HPDE6-E6E7 (cell line): ENCODE data around the gene APOL4.
"Not testable (repeated sequence)": the region's sequence is repeated elsewhere in the genome, so short reads cannot be mapped to it uniquely, and the experiment has no call there.

Source experiments
- DNase-seq: peaks from one replicate; pipeline ENCODE4 v3.0.0; 2011; ENCODE audit warnings: missing footprints; ENCODE audit errors: extremely low spot score

Gene APOL4

DNA sequence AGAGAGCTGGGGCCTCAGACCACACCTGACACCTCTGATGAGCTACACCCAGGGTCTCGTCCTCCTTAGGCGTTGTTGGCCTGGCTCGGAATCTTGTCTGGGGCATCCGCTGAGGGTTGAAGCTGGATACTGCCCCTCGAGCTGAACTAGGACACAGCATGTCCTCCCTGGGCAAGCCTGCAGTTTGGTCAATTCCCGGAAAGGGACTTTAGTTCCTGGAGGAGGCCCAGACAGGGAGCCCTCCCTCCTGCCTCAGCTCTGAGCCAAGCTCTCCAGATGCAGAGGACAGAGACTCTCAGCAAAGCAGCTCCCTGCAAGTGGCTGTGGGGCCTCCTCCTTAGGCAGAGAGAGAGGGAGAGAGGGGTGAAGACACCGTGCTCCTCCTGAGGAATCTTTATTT, 45.9 kb downstream of the APOL4 start:
- no peak for DNase-seq

GRCh38 chr22:36154423-36154945, 47.1 kb downstream of the APOL4 start:
- DNase-seq: no peak

DNA sequence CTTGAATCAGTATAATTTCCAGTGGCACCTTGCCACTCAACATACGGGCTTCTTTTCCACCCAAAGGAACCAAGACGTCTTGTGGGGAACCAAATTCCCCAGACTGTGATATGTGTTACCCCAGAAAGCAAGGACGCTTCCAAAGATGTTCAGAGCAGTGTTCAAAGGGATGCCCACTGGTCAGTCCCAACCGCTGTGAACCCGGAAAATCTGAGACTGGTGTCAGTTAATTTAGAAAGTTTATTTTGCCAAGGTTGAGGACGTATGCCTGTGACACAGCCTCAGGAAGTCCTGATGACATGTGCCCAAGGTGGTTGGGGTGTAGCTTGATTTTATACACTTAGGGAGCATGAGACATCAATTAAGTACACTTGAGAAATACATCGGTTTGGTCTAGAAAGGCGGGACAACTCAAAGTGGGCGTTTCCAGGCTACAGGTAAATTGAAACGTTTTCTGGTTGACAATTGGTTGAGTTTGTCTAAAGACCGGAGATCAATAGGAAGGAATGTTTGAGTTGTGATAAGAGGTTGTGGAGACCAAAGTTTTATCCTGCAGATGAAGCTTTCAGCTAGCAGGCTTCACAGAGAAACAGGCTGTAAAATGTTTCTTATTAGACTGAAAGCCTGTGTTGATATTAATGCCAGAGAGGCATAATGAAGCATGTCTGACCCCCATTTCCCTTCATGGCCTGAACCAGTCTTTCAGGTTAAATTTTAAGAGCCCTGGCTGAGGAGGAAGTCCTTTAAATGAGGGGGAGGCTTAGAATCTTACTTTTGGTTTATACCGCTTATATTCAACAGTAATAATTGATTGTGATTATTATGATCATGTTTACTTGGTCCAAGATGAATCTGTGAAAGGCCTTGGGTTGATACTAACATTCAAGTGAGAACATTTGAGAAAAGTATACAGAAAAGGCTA, 47.8 kb downstream of the APOL4 start:
- DNase-seq: no peak

DNA sequence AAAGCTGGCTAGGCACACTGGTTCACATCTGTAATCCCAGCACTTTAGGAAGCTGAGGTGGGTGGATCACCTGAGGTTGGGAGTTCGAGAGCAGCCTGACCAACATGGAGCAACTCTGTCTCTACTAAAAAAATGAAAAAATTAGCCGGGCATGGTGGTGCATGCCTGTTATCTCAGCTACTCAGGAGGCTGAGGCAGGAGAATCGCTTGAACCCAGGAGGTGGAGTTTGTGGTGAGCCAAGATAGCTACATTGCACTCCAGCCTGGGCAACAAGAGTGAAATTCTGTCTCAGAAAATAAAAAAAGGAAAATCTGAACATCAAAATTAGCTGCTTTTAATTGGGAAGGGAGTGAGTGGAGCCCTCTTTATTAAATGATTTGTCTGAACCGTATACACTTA, 48.8 kb downstream of the APOL4 start:
- DNase-seq: not testable (repeated sequence)

GRCh38 chr22:36152088-36152487, 49.5 kb downstream of the APOL4 start:
- DNase-seq: no peak

- DNase-seq: no peak
Observed at GRCh38 chr22:36151006-36151595, 50.5 kb downstream of the APOL4 start.

DNA sequence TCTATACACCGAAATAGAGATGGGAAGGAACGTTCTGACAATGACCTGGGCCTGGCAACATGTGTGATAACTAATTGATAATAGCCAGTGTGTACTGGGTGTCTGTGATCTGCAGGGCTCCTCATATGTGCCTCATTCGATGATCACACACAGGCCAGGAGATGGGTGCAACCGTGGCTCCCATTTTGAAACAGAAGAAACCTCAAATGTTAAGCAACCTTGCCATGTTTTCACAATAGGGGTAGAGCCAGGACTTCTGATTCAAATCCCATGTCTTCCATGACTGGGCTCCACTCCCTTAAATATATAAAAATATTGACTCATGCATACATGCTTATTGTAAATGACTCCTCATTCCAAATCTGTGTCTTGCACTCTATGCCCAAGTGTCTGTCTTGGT, 52.2 kb downstream of the APOL4 start:
- no peak for DNase-seq

- DNase-seq: no peak
Observed at GRCh38 chr22:36148411-36148810, 53.2 kb downstream of the APOL4 start.

DNA sequence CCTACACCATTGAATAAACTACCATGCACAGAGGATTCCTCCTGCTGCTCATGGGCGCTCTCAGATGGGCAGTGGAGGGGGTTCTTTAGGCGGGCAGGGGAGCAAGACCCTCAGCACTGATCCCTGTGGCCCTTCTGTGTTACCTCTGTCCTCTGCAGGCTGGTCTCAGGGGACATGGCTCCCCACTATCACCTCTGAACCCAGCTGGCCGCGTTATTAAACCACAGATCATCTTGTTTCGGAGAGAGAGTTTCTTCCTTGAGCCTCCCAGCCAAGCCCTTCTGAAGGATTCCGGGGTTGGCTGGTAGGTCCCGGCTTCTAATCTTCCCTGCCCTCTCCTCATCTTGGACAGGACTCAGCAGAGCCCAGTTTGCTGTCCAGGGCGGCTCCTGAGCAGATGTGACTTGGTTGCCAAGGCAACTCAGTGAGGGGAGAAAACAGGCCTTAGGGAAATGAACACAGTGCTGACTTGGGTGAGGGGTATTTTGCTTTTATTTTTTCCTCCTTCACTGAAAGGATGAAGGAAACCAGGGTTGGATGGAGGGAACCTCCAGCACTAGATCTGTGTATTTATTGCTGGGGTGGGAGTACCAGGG, 54.3 kb downstream of the APOL4 start:
- no peak for DNase-seq

GRCh38 chr22:36145881-36146280, 55.7 kb downstream of the APOL4 start:
- no peak for DNase-seq

GRCh38 chr22:36144886-36145541, 56.6 kb downstream of the APOL4 start:
- peak; percentile 26 for DNase-seq

GRCh38 chr22:36143956-36144355, 57.7 kb downstream of the APOL4 start:
- no peak for DNase-seq

DNA sequence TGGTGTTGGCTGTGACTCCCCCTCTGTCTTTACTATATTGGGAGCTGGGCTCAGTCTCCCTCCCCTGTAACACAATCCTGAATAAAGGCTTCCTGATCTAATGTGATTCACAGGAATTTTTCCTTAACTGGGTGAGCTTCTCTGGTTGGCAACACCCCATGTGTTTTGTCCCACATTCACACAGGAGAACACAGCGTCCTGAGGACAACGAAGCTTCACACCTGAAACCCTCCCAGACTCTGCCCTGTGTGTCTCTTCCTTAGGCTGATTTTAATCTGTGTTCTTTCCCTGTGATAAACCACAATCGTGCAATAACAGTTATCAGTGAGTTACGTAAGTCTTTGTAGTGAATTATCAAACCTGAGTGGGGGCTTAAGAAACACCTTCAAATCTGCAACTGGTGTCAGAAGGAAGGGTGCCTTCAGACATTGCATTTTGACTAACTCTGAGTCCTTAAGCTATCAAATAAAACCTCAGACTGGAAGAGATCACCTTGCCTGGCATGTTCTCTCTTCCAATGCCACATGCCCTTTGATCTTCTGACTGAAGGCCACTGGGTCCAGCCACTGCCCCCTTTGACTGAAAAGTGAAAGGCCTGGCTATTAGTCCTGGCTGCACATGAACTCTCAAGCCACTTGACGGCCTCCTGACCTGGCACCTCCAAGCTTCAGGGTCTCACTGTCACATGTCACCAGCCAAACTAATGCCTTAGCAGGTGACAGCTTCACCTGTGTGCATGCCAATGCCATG, 58.4 kb downstream of the APOL4 start:
- no peak for DNase-seq

- no peak for DNase-seq
Observed at GRCh38 chr22:36141481-36141880, 60.1 kb downstream of the APOL4 start.
